ENCODE data around the gene STUM. TPM values are rescaled to one million over a fixed set of nuclear protein-coding genes. Genes with fewer than 3 reads are reported as not detected.
"Not testable (repeated sequence)": the region's sequence is repeated elsewhere in the genome, so short reads cannot be mapped to it uniquely, and the experiment has no call there.

Gene STUM
- total and polyA plus RNA-seq, 4 experiments from 2014 or later = 0.03 TPM; not detected in 3

DNA sequence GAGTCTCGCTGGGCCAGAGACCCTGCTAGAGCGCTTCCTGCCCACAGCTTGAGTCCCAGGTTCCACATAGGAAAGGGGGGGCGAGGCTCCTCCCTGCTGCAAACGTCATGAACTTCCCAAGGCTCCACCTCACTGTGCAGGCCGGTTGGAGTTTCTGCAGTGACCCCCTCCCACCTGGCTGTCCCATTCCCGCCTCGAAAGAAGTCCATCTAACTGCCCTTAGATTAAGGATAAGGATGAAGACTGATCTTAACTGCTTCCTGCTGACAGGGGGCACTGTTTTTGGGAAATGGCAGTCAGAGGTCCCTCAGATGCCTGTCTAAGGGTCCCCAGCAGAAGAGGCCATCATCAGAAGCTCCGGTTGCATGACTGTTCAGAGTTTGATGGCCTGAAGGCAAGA, 62.7 kb downstream of the STUM start:
- H3K27ac Mint-ChIP-seq = no peak overlapping the region
- ChIA-PET CTCF (ENCODE audit: partially characterized antibody) (interaction anchor here (0.9 kb wide), 1 partner anchor 212 kb away, joined by 3 read pairs; no protein-coding TSS in a partner anchor), POLR2A (ENCODE audit: partially characterized antibody) (no interaction called here)
- DNase-seq = peak in 1 of 5 donors; percentile 1
- no peaks in the 10 kb centered on the region for H3K9me3 Mint-ChIP-seq
- intact Hi-C loops (cut with micrococcal nuclease) = no loop called here
- H3K4me3 ChIP-seq (ENCODE audit: low read length in 2 of 2) = no peak overlapping the region
- H3K27me3 Mint-ChIP-seq = peaks cover 0 to 7% of the 10 kb centered on the region in 2 donors
- no peaks in the 10 kb centered on the region for H3K9me3 ChIP-seq (ENCODE audit: control insufficient read depth in 1 of 2, low read length in 2 of 2)
- H3K27me3 ChIP-seq (ENCODE audit: insufficient read depth, low read length) = no peaks in the 10 kb centered on the region
- H3K36me3 Mint-ChIP-seq = no peaks in the 10 kb centered on the region
- no peak overlapping the region for H3K4me3 Mint-ChIP-seq
- no peaks in the 10 kb centered on the region for H3K4me1 Mint-ChIP-seq
- no peaks in the 10 kb centered on the region for H3K4me1 ChIP-seq (ENCODE audit: insufficient read depth, low read length)
- H3K36me3 ChIP-seq (ENCODE audit: insufficient read depth, low read length) = no peaks in the 10 kb centered on the region
- no peak overlapping the region for H3K27ac ChIP-seq (ENCODE audit: low read depth, low read length)

DNA sequence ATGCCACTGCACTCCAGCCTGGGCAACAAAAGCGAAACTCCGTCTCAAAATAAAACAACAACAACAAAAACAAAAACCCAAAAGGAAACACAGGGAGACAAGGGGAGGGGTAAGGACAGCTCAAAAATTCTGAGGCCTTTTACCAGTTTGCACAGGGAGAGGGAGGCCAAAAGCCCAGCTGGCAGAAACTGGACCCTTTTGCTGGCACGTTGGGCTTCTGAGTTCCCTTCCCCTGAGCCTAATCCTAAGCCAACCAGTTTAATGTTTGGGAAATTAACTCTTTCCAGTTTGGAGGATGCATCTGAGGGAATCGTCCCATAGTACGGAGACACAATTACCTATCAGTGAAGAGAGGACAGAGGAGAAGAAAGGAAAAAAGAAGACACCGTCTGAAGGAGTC, 63.4 kb downstream of the STUM start:
- POLR2A ChIA-PET (ENCODE audit: partially characterized antibody); H3K27me3 Mint-ChIP-seq; H3K9me3 ChIP-seq (ENCODE audit: control insufficient read depth in 1 of 2, low read length in 2 of 2); H3K4me3 Mint-ChIP-seq; H3K36me3 ChIP-seq (ENCODE audit: insufficient read depth, low read length); H3K27me3 ChIP-seq (ENCODE audit: insufficient read depth, low read length); intact Hi-C loops (cut with micrococcal nuclease); H3K36me3 Mint-ChIP-seq; H3K4me1 Mint-ChIP-seq; H3K4me3 ChIP-seq (ENCODE audit: low read length in 2 of 2); H3K9me3 Mint-ChIP-seq; H3K4me1 ChIP-seq (ENCODE audit: insufficient read depth, low read length); H3K27ac ChIP-seq (ENCODE audit: low read depth, low read length): not testable (repeated sequence)
- peak in 1 of 5 donors; percentile 3 for DNase-seq
- H3K27ac Mint-ChIP-seq = peak overlapping the region in 3 of 7 donors; percentile 30 to 59 (median 41)
- CTCF ChIA-PET (ENCODE audit: partially characterized antibody) = interaction anchor here (0.9 kb wide), 1 partner anchor 212 kb away, joined by 3 read pairs; no protein-coding TSS in a partner anchor

DNA sequence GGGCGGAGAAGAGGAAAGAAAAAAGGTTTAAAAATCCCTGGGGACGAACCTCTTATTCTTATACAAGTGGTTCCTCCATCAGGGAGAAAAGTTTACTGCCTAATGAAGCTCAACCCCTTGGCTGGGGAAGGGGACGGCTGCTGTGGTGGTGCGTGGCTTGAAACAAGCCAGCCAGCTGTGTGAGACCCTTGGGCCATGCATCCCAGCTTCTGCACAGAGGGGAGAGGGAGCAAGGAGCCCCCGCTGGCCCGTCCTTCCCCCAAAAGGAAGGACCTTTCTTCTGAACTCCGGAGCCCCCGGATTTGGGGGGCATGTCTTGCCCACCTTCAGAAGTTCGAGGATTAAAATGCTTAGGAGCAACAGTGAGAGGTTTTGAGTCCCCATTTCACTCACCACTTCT, 67.3 kb downstream of the STUM start:
- H3K27me3 ChIP-seq (ENCODE audit: insufficient read depth, low read length) = no peaks in the 10 kb centered on the region
- H3K4me3 Mint-ChIP-seq = no peak overlapping the region
- no peaks in the 10 kb centered on the region for H3K36me3 ChIP-seq (ENCODE audit: insufficient read depth, low read length)
- intact Hi-C loops (cut with micrococcal nuclease) = no loop called here
- H3K27me3 Mint-ChIP-seq = no peaks in the 10 kb centered on the region
- H3K27ac Mint-ChIP-seq = peak overlapping the region in 1 of 7 donors; percentile 6
- H3K36me3 Mint-ChIP-seq = no peaks in the 10 kb centered on the region
- DNase-seq = peak in 1 of 5 donors; percentile 21
- H3K4me3 ChIP-seq (ENCODE audit: low read length in 2 of 2) = no peak overlapping the region
- no peaks in the 10 kb centered on the region for H3K4me1 ChIP-seq (ENCODE audit: insufficient read depth, low read length)
- H3K27ac ChIP-seq (ENCODE audit: low read depth, low read length) = no peak overlapping the region
- H3K9me3 Mint-ChIP-seq = no peaks in the 10 kb centered on the region
- H3K4me1 Mint-ChIP-seq = no peaks in the 10 kb centered on the region
- ChIA-PET CTCF (ENCODE audit: partially characterized antibody) (interaction anchor here (0.7 kb wide), 1 partner anchor 10 kb away, joined by 3 read pairs; no protein-coding TSS in a partner anchor), POLR2A (ENCODE audit: partially characterized antibody) (no interaction called here)
- no peaks in the 10 kb centered on the region for H3K9me3 ChIP-seq (ENCODE audit: control insufficient read depth in 1 of 2, low read length in 2 of 2)

DNA sequence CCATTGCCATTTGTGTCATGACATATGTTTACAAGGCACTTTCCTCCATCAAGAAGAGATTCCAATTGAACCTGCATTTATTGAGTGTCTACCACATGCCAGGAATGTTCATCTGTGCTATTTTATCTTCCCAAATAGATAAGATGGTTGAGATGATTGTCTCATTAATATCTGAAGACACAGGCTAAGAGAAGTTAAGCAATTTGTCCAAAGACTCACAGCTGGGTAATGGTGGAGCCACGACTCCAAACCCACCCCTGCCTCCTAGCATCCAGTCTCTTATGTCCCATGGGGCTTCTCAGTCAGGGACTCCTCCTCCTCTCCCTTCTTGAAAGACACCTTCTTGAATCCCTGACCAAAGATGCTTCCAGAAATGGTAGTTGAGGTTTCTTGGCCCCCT, 68.1 kb downstream of the STUM start:
- Histone ChIP-seq H3K9me3 (ENCODE audit: control insufficient read depth in 1 of 2, low read length in 2 of 2) (no peaks in the 10 kb centered on the region), H3K27me3 (ENCODE audit: insufficient read depth, low read length) (no peaks in the 10 kb centered on the region), H3K4me3 (ENCODE audit: low read length in 2 of 2) (no peak overlapping the region), H3K27ac (ENCODE audit: low read depth, low read length) (no peak overlapping the region), H3K36me3 (ENCODE audit: insufficient read depth, low read length) (no peaks in the 10 kb centered on the region), H3K4me1 (ENCODE audit: insufficient read depth, low read length) (no peaks in the 10 kb centered on the region)
- intact Hi-C loops (cut with micrococcal nuclease) = no loop called here
- DNase-seq = no peak
- Mint-ChIP-seq H3K27ac (peak overlapping the region in 1 of 7 donors; percentile 57), H3K4me1 (no peaks in the 10 kb centered on the region), H3K36me3 (no peaks in the 10 kb centered on the region), H3K27me3 (no peaks in the 10 kb centered on the region), H3K9me3 (no peaks in the 10 kb centered on the region), H3K4me3 (no peak overlapping the region)
- CTCF ChIA-PET (ENCODE audit: partially characterized antibody) = no interaction called here
- POLR2A ChIA-PET (ENCODE audit: partially characterized antibody) = no interaction called here

DNA sequence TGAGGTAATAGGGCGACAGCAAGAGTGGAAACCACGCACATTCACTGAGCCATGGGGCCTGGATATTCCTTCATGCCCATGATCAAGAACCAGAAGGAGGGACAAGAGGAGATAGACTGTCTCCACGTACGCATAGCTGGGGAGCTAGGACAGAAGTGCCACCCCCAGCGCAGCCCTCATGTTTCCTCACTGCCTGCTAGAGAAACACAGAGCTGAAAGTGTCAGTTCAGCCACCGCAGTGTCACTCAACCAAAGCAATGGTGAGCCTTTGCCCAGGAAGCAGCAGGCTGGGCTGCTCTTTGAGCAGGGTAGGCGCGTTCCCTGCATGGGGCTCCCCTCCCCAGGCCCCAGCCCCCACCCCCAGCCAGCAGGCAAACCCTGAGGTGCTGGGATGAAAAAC, 68.5 kb downstream of the STUM start:
- no peak overlapping the region for H3K4me3 ChIP-seq (ENCODE audit: low read length in 2 of 2)
- H3K36me3 ChIP-seq (ENCODE audit: insufficient read depth, low read length) = no peaks in the 10 kb centered on the region
- H3K36me3 Mint-ChIP-seq = no peaks in the 10 kb centered on the region
- H3K4me3 Mint-ChIP-seq = no peak overlapping the region
- H3K27ac ChIP-seq (ENCODE audit: low read depth, low read length) = no peak overlapping the region
- CTCF ChIA-PET (ENCODE audit: partially characterized antibody) = no interaction called here
- peak in 1 of 5 donors; percentile 9 for DNase-seq
- no peaks in the 10 kb centered on the region for H3K9me3 Mint-ChIP-seq
- POLR2A ChIA-PET (ENCODE audit: partially characterized antibody) = no interaction called here
- H3K4me1 ChIP-seq (ENCODE audit: insufficient read depth, low read length) = no peaks in the 10 kb centered on the region
- H3K27ac Mint-ChIP-seq = peak overlapping the region in 2 of 7 donors; percentile 55 to 57
- no peaks in the 10 kb centered on the region for H3K4me1 Mint-ChIP-seq
- intact Hi-C loops (cut with micrococcal nuclease) = no loop called here
- H3K9me3 ChIP-seq (ENCODE audit: control insufficient read depth in 1 of 2, low read length in 2 of 2) = no peaks in the 10 kb centered on the region
- no peaks in the 10 kb centered on the region for H3K27me3 ChIP-seq (ENCODE audit: insufficient read depth, low read length)
- H3K27me3 Mint-ChIP-seq = no peaks in the 10 kb centered on the region

DNA sequence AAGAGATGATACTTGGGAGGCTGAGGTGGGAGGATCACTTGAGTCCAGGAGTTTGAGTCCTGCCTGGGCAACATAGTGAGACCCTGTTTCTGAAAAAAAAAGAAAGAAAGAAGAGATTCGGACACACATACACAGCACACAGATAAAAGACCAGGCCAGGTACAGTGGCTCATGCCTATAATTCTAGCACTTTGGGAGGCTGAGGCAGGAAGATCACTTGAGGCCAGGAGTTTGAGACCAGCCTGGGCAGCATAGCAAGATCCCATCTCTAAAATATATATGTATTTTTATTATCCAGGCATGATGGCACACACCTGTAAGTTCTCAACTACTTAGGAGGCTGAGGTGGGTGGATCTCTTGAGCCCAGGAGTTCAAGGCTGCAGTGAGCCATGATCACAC, 69.2 kb downstream of the STUM start:
- H3K4me1 Mint-ChIP-seq; POLR2A ChIA-PET (ENCODE audit: partially characterized antibody); CTCF ChIA-PET (ENCODE audit: partially characterized antibody); H3K27me3 Mint-ChIP-seq; H3K4me3 Mint-ChIP-seq; H3K36me3 Mint-ChIP-seq; H3K4me1 ChIP-seq (ENCODE audit: insufficient read depth, low read length); DNase-seq; intact Hi-C loops (cut with micrococcal nuclease); H3K27me3 ChIP-seq (ENCODE audit: insufficient read depth, low read length); H3K4me3 ChIP-seq (ENCODE audit: low read length in 2 of 2); H3K9me3 ChIP-seq (ENCODE audit: control insufficient read depth in 1 of 2, low read length in 2 of 2); H3K36me3 ChIP-seq (ENCODE audit: insufficient read depth, low read length); H3K27ac ChIP-seq (ENCODE audit: low read depth, low read length); H3K9me3 Mint-ChIP-seq: not testable (repeated sequence)
- peak overlapping the region in 2 of 7 donors; percentile 12 to 22 for H3K27ac Mint-ChIP-seq

DNA sequence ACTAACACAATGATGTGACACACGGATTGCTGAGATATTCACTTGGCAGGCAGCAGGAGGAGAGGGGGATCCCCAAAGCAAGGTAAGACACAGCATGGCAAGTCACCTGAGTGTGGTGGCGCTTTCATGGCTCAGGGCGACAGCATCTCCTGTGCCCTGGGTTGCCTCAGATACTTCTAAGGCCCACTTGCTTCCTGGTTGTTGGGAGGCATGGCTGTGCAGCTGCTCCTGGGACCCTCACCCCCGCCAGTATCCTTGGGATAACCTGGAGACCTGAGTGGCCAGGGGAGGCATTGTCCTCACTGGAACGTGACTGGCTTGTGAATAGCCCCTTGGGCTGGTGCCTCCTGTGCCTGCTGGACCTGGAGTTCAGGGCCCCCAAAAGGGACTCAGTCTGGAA, 69.8 kb downstream of the STUM start:
- H3K27ac ChIP-seq (ENCODE audit: low read depth, low read length) = no peak overlapping the region
- no peaks in the 10 kb centered on the region for H3K36me3 ChIP-seq (ENCODE audit: insufficient read depth, low read length)
- no peaks in the 10 kb centered on the region for H3K27me3 Mint-ChIP-seq
- no peaks in the 10 kb centered on the region for H3K27me3 ChIP-seq (ENCODE audit: insufficient read depth, low read length)
- ChIA-PET CTCF (ENCODE audit: partially characterized antibody) (no interaction called here), POLR2A (ENCODE audit: partially characterized antibody) (no interaction called here)
- DNase-seq = peak in 1 of 5 donors; percentile 7
- no peaks in the 10 kb centered on the region for H3K4me1 ChIP-seq (ENCODE audit: insufficient read depth, low read length)
- no peaks in the 10 kb centered on the region for H3K9me3 Mint-ChIP-seq
- H3K4me3 ChIP-seq (ENCODE audit: low read length in 2 of 2) = no peak overlapping the region
- no peak overlapping the region for H3K4me3 Mint-ChIP-seq
- no peaks in the 10 kb centered on the region for H3K9me3 ChIP-seq (ENCODE audit: control insufficient read depth in 1 of 2, low read length in 2 of 2)
- intact Hi-C loops (cut with micrococcal nuclease) = no loop called here
- H3K36me3 Mint-ChIP-seq = no peaks in the 10 kb centered on the region
- H3K4me1 Mint-ChIP-seq = no peaks in the 10 kb centered on the region
- H3K27ac Mint-ChIP-seq = peak overlapping the region in 1 of 7 donors; percentile 17

DNA sequence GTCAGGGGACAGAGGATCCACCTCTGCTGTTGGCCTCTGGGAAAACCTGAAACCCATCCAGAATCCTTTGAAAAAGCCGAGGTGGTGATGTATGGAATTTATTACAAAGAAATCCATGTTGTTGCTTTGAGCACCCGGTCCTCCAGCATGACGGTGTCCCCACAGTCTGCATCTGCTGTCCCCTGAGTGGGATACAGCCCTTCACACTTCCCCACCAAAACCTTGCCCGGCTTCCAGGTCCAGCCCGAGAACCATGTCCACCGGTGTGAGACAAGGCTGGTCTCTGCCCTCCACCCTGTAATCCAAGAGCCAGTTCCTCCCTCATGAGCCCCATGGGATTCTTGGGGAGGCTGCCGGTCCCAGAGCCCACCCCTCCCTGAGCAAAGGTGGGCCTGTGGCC, 70.5 kb downstream of the STUM start:
- Mint-ChIP-seq H3K9me3 (no peaks in the 10 kb centered on the region), H3K27ac (no peak overlapping the region), H3K36me3 (no peaks in the 10 kb centered on the region), H3K27me3 (no peaks in the 10 kb centered on the region), H3K4me3 (no peak overlapping the region), H3K4me1 (no peaks in the 10 kb centered on the region)
- Histone ChIP-seq H3K27ac (ENCODE audit: low read depth, low read length) (no peak overlapping the region), H3K27me3 (ENCODE audit: insufficient read depth, low read length) (no peaks in the 10 kb centered on the region), H3K4me3 (ENCODE audit: low read length in 2 of 2) (no peak overlapping the region), H3K9me3 (ENCODE audit: control insufficient read depth in 1 of 2, low read length in 2 of 2) (no peaks in the 10 kb centered on the region), H3K36me3 (ENCODE audit: insufficient read depth, low read length) (no peaks in the 10 kb centered on the region), H3K4me1 (ENCODE audit: insufficient read depth, low read length) (no peaks in the 10 kb centered on the region)
- no peak for DNase-seq
- intact Hi-C loops (cut with micrococcal nuclease) = no loop called here
- POLR2A ChIA-PET (ENCODE audit: partially characterized antibody) = no interaction called here
- CTCF ChIA-PET (ENCODE audit: partially characterized antibody) = interaction anchor here (0.9 kb wide), 1 partner anchor 209 kb away, joined by 3 read pairs; no protein-coding TSS in a partner anchor

All from CD4-positive, alpha-beta memory T cell (primary cell).